Pons (tissue), 1 donor: Measurements from ENCODE around the gene CXCL6.

ENCODE experiments used
- DNase-seq: peaks from one replicate; pipeline ENCODE4 v3.0.0-alpha.2; 2016; ENCODE audit warnings: low spot score

Gene CXCL6

DNA sequence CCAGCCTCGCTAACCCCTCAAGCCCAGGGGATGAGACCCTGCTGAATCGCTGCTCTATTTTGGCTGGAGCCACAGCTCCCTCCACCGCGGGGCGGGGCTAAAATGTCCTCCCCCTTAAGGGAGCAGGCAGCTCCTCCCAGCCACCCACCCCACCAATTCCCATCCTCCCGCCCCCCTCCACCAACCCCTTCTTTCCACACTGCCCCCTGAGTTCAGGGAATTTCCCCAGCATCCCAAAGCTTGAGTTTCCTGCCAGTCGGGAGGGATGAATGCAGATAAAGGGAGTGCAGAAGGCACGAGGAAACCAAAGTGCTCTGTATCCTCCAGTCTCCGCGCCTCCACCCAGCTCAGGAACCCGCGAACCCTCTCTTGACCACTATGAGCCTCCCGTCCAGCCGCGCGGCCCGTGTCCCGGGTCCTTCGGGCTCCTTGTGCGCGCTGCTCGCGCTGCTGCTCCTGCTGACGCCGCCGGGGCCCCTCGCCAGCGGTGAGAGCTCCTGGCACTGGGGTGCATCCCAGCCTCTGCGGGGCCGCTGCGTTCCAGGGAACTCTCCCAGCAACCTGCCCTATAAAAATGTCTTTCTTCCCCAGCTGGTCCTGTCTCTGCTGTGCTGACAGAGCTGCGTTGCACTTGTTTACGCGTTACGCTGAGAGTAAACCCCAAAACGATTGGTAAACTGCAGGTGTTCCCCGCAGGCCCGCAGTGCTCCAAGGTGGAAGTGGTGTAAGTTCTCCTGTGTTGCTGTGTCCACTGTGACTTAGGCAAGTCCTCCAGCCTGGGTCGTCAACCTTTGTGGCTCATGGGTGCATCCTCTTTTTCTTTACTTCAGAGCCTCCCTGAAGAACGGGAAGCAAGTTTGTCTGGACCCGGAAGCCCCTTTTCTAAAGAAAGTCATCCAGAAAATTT is at the start of gene CXCL6:
Gene CXCL6, plus strand, starts transcription at position 306 of the 907 bp plus-strand sequence. Its CDS starts 73 bp downstream, at position 379.
- DNase-seq, result no peak

DNA sequence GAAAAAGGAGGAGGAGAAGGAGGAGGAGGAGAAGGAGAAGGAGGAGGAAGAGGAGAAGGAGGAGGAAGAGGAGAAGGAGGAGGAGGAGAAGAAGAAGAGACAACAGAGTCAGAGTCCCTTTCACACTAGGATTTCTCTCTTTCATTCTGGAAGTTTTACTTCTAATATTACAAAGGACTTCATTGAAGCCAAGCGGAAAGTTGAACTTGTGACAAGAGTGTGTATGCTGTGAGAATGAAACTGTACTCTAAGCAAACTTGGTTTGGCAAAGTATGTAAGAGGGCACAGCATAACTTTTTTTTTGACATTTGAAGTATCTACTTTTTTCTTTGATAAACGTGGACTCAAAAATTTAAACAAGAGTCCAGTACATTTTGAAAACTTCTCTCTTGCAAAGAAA is 48.1 kb upstream of the CXCL6 start:
- DNase-seq, result no peak

DNA sequence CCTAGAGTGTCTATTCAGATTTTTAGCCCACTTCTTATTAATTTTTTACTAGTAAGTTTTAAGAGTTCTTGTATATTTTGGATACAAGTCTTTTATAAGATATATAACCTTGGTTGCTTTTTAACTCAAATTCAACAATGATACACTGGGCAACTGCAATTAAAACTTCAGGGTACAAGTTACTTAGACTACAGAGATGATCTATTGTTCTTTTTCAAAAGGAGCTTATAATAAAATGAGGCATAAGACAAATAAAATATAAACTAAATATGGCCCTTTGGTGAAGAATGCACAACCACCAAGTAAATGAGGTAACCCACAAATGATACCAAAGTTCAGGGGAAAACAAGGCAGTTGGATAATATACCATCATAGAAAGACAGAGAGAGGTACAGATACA is 37.6 kb upstream of the CXCL6 start:
- no peak for DNase-seq

DNA sequence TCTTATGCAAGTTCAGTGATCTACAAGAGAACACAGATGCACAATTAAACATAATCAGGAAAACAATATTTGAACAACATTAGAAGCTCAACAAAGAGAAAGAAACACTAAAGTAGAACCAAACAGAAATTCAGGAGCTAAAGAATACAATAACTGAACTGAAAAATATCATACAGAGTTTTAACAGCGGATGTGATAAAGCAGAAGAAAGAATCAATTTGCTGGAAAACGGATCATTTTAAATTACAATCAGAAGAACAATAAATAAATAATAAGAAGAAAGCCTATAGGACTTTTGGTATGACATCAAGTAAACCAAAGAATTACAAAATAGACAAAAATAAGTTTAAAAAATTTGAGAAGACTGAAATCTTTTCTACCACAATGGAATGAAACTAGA is 36.3 kb upstream of the CXCL6 start:
- DNase-seq, result no peak

GRCh38 chr4:73801692-73802091 is 34.8 kb upstream of the CXCL6 start:
- no peak for DNase-seq

- DNase-seq, result no peak
Observed at GRCh38 chr4:73803213-73803612, 33.3 kb upstream of the CXCL6 start.

GRCh38 chr4:73810191-73810590 is 26.3 kb upstream of the CXCL6 start:
- no peak for DNase-seq

DNA sequence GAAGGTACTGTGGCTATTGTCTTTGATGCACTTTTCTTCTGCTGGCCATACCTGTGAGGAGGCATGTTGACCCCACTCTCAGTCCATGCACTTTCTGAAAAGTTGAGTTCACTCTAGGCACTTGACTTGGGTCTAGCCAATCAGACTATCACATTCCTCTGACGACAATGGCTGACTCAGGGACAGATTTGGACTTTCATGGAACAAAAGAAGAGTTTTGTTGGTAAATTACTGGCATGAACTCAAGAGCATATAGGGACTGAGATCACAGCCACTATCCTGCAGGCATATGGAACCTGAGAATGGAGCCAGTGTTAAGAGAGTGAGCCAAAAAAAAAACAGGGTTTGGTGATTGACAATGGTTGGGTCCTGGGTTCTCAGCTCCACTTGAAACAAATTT is 24.6 kb upstream of the CXCL6 start:
- no peak for DNase-seq

DNA sequence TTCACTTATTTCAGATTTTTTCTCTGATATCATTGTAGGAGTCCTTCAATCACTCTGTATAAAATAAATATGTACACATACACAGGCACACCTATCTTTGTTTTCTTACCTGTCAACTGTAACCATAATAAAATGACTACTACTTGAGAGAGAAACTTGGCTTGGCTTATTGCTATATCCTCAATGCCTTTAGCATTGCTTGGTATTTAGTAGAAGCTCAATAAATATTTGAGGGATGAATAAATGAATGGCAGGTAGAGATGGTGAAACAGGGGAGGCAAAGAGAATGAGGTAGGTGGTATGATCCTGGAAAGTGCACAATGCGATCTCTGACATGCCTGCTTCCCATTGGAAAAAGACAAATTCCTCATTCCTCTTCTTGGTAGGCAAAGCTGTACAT is 21.8 kb upstream of the CXCL6 start:
- DNase-seq, result no peak

DNA sequence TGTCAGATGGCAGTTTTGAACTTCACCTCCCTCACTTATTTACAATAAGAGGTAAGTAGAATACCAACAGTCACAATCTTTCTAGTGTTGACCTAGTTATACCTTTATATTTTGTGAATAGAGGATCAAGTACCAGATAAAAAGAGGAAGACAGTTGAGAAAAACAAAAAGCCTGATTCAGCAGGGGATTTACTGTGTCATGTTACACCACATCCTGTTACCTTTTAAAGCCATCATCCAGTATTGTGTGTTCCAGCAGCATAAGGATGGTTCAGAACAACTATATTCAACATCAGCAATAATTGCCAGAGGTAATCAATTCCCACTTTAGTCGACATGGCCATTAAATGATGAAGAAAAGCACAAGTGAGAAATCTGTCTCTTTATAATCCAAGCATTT is 21.3 kb upstream of the CXCL6 start:
- DNase-seq, result peak; percentile 35

DNA sequence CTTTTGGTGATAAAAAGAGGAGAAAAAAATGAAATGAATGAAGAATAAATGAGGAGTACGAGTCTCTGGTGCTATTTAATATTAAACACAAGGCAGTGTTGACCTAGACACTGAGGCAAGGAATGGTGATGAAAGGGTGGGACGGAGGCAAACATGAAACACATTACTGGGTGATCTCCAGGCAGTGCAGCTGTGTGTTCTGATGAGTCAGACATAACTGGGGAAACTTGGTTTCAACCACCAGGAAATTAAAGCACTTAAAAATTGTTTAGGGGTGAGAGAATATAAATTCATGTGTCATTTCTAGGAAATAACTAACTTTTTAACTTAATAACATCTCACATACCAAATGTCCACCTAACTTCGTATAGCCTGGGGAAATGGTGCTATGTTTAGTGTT is 19.7 kb upstream of the CXCL6 start:
- DNase-seq, result no peak

DNA sequence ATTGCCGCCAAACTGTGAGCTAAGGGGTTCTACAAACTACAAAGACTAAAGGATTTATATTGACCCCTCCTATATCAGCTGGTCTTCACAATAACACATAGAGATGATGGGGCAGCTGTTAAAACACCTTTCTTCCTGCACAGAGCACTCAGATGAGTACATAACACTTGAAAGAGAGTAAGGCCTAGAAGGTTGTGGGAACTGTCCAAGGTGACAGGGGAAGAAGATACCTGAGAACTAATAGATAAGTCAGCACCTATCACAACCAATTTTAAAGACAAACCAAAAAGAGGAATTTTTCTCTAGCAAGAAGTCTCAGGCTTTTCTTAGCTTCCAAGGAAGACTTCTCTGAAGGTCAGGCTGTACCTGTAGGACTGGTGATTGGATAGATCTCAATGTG is 19.1 kb upstream of the CXCL6 start:
- DNase-seq, result no peak

GRCh38 chr4:73821325-73821724 is 15.2 kb upstream of the CXCL6 start:
- DNase-seq, result no peak

DNA sequence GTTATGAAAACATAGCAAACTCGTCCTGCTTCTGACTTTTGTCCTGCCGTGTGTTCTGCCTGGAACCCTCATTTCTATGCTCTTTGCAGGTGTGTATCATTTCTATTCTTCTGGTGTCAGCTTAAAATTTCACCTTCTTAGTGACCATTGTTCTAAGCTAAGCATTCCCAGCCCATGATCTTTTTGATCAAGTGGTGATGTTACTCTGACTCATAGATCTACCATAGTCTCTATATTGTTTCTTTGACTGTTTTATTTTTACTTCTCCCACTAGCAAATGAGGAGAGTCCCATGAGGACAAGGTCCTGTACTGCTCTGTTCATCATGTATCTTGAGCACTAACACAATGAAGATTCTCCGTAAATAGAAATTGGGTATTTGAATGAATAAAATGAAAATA is 14.1 kb upstream of the CXCL6 start:
- DNase-seq, result no peak

- peak; percentile 35 for DNase-seq
Observed at GRCh38 chr4:73822812-73823504, 13.5 kb upstream of the CXCL6 start.

DNA sequence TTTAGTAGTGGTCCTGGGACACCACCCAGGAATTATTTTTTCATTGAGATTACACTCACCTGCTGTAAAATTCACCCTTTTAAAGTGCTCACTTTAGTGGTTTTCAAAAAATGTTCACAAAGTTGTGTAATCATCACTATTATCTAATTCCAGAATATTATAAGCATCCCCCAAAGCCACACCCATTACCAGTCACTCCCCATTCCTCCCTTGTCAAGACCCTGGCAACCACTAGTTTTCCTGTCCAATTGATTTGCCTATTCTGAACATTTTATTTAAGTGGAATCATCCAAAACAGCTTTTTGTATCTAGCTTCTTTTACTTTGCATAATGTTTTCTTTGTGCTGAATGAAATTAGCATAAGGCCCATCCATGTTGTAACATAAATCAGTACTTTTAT is 12.7 kb upstream of the CXCL6 start:
- DNase-seq, result no peak

DNA sequence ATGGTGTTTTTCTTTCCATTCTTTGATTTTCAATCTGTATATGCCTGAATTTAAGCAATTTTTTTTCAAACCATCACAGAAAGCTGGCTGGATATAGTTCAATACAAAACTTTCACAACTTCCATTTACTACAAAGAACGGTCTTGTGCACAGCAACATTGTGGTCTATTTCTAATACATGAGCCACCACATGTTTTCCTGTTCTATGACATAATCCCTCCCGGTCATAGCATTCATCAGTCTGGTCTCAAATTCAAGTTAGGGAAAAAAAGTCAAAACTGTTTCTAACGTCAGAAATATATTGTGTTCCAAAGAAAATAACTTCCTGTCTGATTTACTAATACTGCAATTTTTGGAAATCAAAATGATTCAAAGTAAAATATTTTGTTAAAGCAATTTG is 7.5 kb upstream of the CXCL6 start:
- no peak for DNase-seq

DNA sequence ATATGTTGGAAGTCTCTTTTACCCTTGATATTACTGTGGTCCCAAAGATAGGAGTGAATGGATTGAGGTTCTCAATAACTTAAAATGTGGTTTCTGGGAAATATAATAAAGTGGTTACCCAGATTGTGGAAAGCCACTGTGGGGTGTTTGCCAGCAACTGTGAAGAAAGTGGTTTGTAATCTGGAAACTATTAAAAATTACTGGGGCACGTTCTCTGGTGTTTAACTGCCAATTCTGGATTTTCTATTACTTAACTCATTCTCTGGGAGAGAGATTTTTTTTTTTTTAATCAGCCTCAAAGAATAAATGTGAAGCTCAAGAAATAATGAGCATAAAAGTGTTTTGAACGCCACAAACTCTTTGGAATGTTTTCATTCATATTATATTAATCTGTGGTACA is 4.9 kb upstream of the CXCL6 start:
- DNase-seq, result no peak

DNA sequence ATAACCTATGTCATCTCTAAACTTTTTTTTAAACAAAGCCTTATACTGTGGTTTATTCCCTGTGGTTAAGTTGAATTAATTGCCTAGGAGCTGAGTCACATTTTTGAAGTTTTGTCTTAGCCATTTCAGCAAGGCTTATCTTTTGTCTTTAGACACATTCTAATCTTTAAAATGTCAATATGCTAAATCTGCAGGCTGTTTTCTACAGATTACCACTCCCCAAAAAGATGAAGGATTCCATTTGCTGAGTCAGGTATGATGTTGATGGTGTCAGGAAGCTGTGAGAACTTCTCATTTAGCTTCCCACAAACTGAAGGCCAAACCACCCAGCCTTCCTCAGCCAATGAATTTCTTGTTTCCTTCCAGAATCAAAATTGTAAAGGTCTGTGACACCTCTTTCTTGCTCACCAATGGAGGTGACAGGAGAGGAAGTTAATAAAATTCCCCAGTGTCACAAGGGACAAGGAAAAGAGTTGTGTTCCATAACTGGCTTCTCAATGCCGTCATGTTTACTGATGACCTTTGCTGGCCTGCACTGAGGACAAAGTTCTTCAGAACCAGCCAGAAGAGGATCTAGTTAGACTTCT is 3.7 kb upstream of the CXCL6 start:
- DNase-seq, result no peak

GRCh38 chr4:73839071-73839470 is 2.6 kb downstream of the CXCL6 start:
- DNase-seq, result no peak

- no peak for DNase-seq
Observed at GRCh38 chr4:73839715-73840114, 3.2 kb downstream of the CXCL6 start.

- DNase-seq, result no peak
Observed at GRCh38 chr4:73841243-73841925, 4.9 kb downstream of the CXCL6 start.

DNA sequence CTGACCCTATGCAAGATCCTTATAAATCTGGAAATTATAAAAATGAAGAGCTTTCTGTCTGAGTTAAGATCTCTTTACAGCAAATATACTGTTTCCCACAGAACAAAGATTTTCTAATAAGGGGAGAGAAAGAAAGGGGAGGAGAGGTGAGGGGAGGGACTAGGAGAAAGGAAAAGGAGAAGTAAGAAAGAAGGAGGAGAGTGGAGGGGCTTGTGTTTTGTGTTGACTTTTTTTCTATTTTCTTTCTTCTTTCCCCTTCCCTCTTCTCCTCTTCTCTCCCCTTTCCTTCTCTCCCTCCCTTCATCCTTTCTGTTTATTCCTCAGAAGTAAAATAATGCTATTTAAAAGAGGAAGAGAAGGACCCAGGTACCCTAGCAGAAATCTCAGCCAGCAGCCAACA is 6.2 kb downstream of the CXCL6 start:
- DNase-seq, result no peak
